ENCODE data around the gene TBX1. TPM values are rescaled to one million over a fixed set of nuclear protein-coding genes. Genes with fewer than 3 reads are reported as not detected.

Gene TBX1
- total and polyA plus RNA-seq, 2 of the 13 experiments (the other 11 are each of a cell fraction or from before 2014, with no cell fraction given), result not detected

GRCh38 chr22:19730655-19731360 lies 29.8 kb upstream of the TBX1 start (continued):
- TF ChIP-seq KLF11 (CRISPR knock-in tag; IDR thresholded peaks at IDR 0.05) (no peak), MXD4 (CRISPR knock-in tag; IDR thresholded peaks at IDR 0.05) (peak; percentile 80; the same call in 1 of the 2 replicates), MYNN (CRISPR knock-in tag; IDR thresholded peaks at IDR 0.05; ENCODE audit: low read depth) (0 out of 2 replicates have a peak, but pooled peaks have one; percentile 1), ZNF136 (CRISPR knock-in tag; IDR thresholded peaks at IDR 0.05; ENCODE audit: low read depth) (peak; percentile 59; the same call in 1 of the 2 replicates), BORCS8-MEF2B (CRISPR knock-in tag; IDR thresholded peaks at IDR 0.05) (0 out of 2 replicates have a peak, but pooled peaks have one; percentile 3), ZNF589 (CRISPR knock-in tag; conservative IDR thresholded peaks at IDR 0.05) (no peak), ISX (CRISPR knock-in tag; conservative IDR thresholded peaks at IDR 0.05) (no peak), ZNF292 (CRISPR knock-in tag; IDR thresholded peaks at IDR 0.05; ENCODE audit: borderline replicate concordance, low read depth) (peak; percentile 67), MIXL1 (CRISPR knock-in tag; IDR thresholded peaks at IDR 0.05) (0 out of 2 replicates have a peak, but pooled peaks have one; percentile 29), E2F5 (CRISPR knock-in tag; conservative IDR thresholded peaks at IDR 0.05) (no peak), CHD4 (IDR thresholded peaks at IDR 0.05; ENCODE audit: borderline replicate concordance, low read length) (no peak), THAP7 (CRISPR knock-in tag; IDR thresholded peaks at IDR 0.05) (no peak), GABPB1 (CRISPR knock-in tag; IDR thresholded peaks at IDR 0.05) (peak; percentile 89), PATZ1 (CRISPR knock-in tag; IDR thresholded peaks at IDR 0.05) (peak; percentile 100), ZBTB33 (CRISPR knock-in tag; IDR thresholded peaks at IDR 0.05) (0 out of 2 replicates have a peak, but pooled peaks have one; percentile 3), ZNF101 (CRISPR knock-in tag; IDR thresholded peaks at IDR 0.05; ENCODE audit: borderline replicate concordance, low read depth) (0 out of 2 replicates have a peak, but pooled peaks have one; percentile 51), SNAPC2 (CRISPR knock-in tag; IDR thresholded peaks at IDR 0.05) (no peak), TBX3 (IDR thresholded peaks at IDR 0.05; ENCODE audit: borderline replicate concordance) (no peak), FOXO1 (CRISPR knock-in tag; IDR thresholded peaks at IDR 0.05) (peak; percentile 85)
